GM19468 (cell line): Measurements from ENCODE around the gene FHIT.

ENCODE experiments used
- ATAC-seq: cut with Tn5 transposase; IDR thresholded peaks from one replicate; pipeline ENCODE4 v1.9.1; 2021; ENCODE audit warnings: mild to moderate bottlenecking, moderate library complexity, moderate number of reproducible peaks; ENCODE audit not compliant: unreplicated experiment; ENCODE audit errors: extremely low read depth

Gene FHIT

DNA sequence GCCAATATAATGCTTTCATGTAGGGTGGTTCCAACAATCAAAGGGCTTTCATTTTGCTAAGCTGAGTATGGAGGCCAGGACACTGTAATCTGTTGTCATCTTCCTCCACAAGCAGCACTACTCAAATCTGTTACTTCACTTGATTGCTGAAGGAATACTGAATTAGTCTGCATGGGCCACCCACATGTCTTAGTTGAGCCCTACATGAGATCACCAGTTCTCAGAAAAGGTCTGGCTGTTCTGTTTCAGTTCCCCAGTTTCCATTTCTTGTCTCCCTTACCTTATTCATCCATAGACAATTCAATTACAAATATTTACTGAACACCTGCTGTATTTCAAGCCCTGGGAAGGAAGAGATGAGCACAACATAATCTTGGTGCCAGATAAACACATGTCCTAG is 119.2 kb downstream of the FHIT start:
- ATAC-seq: no peak

DNA sequence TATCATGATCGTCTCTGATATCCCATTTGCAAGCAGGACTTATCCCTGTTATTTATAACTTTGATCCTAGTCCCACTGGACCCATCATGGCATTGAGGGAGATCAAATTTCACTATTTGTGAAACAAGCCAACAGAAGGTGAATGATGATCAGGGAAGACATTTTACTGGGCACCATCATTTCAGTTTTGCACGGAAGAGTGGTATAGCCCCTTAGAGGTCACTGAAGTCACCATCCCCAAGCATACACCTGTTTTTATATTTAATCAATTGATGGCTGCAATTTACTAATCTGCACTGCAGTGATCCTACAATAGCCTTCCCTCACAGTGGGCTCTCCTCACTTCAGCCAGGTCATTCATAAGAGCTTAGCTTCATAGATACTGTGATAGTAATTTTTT is 132.4 kb downstream of the FHIT start:
- no peak for ATAC-seq

DNA sequence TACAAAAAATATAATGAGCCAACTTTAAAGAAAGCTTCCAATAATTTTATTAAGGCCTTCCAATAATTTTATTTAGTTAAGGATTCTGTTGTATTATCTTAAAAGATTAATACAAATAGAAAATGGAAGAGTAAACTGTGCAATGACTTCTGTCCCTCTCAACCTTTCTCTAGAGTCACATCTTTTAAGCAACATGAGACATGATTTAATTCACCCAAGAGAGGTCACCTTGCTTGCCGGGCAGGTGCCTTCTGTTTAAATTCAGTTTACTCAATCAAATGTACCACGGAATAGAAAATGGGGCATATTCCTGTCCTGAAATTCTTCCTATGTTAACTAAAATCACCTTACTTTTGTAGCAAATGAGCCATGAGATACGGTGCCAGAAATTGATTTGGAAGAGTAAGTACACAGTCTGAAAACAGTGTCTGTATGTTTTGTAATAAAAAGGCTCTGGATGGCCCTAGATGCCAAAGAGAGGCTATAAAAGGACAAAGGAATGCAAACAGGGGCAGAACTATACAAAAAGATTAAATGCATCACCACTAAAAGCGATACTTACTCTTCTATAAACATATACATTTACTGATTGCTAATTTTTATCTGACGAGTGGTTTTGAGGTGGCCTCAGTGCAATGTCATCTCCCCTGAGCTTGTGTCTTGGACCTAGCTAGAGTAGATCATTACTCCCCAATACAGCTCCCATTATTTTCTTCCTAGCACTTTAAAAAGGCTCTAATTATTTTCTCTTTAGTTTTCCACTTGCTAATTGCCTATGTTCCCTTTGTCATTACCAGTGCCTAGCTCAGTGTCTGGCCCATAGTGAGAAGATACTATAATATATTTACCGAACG is 134.0 kb downstream of the FHIT start:
- ATAC-seq: no peak

DNA sequence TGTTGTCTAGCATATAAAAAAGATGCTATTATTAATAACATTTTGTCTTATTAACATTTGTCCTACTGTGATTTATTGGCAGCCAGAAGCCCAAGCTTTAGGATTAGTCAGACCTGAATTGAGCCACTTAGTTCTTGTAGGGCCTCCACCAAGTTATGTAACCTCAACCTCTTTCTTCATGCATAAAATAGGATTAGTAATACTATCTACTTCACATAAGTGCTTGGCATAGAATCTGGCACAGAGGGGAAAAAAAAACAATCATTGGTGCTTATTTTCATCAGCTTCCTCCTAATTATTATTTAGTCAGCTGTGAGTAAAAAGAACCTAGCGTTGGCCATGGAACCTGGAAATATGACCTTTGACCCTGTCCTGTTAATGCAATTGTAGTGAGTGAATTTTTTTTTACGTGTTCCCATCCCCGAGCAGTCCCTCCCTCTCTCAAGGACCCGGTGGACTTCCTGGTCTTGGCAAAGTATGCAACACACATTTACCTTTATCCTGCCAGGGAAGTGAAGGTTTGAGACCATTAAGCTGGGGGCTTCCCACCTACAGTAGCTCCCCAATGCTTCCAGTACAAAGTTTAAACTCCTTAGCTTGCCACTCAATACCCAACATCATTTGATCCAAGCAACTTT is 136.8 kb downstream of the FHIT start:
- no peak for ATAC-seq

DNA sequence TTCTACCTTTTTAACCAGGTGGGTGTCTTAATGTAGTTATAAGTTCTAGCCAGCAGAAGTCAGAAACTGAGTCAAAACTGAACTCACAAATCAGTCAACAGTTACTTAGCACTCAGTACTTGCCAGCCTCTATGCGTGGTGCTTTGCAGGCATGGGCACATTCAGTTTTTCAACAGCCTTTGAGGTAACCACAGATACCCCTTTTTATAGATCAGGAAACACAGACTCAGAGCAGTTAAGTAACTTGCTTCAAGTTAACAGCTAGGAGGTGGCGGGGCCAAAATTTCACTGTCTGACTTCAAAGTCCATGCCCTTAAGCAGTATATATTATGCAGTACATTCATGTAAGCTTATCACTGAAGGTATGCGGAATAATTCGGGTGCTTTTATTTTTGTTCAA is 139.4 kb downstream of the FHIT start:
- no peak for ATAC-seq

DNA sequence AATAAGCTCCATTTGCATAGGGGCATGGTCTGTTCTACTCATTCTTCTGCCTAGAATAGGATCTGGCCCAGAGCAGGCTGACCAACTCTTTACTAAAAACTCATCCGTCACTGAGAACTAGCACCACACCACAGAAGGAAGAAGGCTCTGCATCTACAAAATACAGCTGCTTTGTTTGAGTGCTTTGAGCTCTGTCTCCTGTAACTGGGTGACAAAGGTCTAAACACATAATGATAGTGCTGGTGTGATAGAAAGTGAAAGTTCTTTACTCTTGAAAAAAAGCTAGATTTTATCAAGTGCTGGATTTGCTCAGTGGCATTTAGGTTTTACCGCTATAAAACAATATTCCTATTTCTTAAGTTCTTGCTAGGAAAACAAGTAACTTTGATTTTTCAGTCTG is 140.7 kb downstream of the FHIT start:
- ATAC-seq: no peak

DNA sequence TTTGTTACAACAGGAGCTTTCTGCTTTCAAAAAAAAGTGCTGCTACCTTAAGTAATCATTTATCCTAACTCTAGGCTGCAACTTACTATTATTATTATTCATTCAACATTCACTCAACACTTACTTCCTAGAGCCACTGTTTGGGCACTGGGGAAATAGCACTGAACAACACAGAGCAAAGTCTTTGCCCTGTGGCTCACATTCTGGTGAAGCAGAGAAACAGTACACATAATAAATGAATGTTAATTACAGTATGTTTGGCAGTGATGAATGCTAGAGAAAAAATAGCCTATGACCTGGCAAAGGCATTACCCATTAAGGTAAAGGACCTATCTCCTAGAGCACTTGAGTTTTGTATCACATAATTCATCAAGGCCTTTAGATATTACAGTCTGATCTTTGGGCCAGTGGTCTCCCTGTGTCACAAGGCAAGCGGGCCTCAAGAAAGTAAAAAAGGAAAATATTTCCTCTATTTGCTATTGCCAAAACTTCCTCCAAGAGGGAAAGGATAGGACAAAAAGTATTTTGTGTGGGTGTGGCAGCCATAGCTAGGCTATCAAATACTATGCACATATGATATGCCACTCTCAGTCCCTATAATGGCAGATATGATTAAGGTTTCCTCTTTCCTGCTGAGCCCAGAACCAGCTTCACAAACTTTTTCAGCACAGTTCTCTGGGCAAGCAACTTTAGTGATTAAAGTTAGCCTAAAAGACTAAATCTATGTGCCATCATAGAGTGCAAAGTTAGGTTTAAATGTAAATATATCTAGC is 142.8 kb downstream of the FHIT start:
- ATAC-seq: no peak

DNA sequence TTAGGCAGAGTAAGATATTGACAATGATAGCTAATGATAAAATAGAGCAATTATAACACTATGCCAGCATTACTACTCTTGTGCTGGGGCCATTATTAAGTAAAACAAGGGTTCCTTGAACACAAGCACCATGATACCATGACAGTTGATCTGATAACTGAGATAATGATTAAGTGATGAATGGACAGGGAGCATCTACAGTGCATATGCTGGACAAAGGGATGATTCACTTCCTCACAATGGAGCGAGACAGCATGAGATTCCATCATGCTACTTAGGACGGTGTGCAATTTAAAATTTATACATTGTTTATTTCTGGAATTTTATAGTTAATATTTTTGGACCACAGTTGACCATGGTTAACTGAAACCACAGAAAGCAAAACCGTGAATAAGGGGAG is 156.6 kb downstream of the FHIT start:
- no peak for ATAC-seq

DNA sequence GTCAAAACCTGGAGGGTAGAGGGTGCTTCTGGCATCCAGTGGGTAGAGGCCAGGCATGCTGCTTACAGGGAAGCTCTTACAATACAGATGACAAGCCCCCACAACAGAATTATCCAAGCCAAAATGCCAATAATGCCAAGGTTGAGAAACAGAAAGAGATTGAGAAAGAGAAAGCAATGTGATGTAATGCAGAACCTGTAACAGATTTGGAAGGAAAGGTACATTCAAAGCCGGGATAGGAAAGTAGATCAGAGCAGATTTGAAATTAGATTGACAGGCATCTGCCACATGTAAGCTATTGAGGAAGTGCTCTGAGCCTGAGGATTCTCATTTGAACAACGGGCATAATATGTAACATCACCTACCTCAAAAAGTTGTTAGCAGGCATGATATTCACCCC is 157.9 kb downstream of the FHIT start:
- no peak for ATAC-seq

DNA sequence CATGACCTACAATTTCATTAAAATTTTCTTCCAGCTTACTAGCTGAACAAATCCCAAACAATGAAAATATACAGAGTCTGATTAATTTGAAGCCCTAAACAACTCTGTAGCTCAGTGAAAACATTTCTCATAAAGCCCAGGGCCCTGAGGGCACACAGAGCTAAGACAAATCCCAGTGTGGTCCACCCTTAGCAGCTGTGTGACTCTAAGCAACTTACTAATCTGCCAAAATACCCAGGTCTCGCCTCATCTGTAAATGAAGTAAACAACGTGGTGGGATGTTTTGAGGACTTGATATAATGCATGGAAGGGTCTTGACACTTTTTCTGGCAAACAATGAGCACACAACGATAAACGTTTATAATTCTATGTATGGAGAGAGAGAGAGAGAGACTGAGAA is 158.4 kb downstream of the FHIT start:
- no peak for ATAC-seq

DNA sequence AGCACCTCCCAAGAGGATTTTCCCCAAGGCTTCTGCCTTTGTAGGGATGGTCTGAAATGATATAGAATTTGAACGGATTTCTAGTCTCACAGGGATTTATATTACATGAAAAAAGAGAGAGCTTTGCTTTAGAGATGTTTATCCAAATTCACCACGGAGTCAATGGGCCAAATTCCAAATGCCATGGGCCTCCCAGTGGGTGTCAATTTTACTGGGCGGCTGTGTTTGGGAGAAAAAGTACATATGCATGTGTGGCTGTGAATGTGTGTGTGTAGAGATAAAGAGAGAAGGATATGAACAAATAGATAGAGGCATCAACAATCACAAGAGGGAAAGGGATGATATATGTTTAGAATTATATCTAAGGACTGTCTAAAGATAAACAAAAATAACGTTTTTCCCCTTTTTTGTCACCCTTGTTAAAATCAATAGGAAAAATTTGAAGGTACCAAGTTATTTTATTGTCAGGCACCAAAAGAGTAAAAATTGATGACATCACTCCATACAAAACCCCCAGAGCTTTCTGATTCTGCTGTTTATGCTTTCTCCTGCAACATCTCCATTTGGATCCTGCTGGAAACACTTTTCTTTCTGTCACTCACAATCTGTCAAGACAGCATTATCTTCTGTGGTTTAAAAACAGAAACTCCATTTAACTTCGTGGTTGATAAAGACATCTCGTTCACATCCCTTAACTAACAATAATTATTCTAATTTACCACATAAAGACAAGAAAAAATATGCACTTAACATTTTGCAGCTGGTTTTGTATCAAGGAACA is 160.7 kb downstream of the FHIT start:
- ATAC-seq: no peak

DNA sequence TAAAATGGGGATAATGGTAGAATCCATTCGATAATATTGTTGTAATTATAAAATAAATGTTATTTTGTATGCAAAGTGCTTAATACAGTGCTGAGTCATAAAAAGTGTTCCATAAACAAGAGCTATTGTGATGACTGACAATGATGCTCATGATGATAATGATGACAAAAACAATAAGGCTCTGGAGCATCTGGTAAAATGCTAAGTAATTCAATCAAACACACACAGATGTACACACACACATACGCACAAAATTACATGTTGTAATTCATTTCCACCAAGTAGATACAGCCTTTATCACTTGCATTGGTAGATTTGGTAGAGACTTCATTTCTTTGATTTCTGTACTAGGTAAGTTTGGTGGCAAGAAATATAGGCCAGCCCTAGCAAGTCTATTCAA is 163.8 kb downstream of the FHIT start:
- ATAC-seq: no peak

DNA sequence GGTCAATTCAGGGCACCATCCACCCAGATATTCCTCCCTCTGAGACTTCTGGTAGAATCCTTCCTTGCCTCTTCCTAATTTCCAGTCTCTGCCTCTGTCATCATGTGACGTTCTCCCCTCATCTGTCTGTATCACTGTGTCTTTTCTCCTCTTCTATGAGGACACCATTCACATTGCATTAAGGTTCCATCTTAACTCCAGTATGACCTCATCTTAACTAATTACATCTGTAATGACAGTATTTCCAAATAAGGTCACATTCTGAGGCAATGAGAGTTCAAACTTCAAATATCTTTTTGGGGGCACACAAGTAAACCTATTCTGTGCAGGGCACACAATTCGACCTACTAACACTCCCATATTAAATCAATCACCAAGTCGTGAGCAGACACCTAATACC is 169.7 kb downstream of the FHIT start:
- ATAC-seq: no peak

DNA sequence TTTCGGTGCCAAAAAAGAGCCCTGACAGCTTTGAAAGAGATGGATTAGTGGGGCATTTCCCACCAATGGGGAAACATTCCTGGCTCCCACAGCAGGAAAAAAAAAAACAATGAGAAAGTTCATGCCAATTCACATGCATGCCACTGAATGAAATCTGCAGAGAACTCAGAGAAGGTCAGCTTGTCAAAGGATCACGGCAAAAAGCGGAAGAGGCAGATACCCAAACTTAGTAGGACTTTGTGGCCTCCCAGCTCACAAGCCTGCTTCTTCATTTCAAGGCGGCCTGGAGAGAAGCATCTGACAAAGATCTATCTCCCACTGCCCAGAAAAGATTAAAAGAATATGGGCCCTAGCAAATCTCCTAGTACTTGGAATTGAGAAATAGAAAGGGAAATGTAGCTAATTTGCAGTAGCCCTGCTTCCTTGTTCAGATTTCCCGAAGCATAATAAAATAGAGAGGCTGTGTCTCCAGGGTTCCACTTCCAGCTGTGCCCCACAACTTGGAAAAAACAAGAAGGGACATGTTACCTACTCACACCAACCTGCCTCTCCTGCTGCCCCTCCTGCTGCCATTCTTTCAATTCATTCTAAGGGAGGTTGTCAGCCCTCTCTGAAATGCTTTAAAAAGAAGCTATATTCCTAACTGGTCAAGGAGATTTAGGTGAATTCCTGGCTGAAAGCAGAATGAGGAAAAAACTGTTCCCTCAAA is 170.4 kb downstream of the FHIT start:
- ATAC-seq: no peak

DNA sequence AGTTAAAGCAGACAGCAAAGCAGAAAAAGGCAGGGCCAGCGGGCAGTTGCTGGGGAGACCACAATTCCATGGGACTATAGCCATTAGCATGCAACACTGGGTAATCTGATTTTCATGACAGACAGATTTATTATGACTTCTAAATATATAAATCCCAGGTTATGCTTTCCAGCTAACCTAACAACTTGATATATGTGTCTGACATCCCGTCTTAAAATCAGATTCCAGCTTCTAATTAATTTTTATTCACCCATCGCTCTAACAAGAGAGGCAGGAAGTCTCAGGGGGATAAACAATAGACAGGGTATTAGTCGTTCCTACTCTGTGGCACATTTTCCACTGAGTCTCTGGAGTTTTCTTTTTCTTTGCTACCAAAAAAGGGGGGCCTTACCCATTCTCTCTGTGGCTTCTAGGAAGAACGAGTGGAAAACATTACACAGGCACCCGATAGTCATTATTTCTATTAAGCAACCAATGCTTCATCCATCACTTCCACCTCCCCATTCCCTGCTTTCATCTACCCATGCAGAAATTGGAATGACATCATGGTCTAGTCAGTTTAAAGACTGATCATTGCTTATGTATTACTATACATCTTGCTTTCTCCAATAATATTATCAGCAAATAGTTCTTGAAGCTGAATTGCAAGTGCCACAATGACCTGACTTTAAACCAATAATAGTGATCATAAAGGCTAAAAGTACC is 173.1 kb downstream of the FHIT start:
- no peak for ATAC-seq

DNA sequence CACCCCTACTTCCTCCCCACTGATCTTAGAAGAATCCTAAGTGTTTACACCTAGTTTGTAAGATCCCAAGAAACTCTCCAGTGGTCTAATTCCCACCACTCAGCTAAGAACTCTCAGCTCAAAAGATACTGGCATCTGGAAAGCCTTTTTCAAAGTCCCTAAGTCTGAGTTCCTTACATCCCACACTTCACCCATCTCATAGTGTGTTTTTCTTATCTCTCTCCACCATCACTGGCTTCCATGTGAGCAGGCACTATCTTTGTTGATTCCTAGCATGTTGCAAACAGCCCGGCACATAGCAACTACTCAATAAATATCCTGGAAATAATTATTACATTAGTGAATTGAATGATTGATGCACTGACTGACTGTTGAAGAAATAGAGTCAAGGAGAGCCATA is 173.7 kb downstream of the FHIT start:
- no peak for ATAC-seq

DNA sequence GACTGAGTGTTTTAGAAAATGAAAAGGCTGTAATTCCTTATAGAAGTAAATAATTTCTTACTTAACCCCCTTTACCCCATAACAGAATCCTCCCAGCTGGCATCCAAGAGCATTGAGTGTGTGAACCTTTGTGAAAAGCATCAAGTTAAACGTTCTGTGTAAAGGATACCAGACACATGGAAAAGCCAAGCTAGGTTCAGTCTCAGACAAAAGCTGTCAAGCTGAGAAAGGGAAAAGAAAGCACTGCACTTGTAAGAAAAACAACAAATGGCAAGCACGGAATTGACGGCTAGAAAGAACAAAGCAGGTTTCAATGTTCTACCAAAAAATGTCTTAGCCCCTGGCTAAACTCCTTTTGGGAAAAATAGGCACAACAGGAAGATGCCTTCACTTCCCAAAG is 176.5 kb downstream of the FHIT start:
- no peak for ATAC-seq

DNA sequence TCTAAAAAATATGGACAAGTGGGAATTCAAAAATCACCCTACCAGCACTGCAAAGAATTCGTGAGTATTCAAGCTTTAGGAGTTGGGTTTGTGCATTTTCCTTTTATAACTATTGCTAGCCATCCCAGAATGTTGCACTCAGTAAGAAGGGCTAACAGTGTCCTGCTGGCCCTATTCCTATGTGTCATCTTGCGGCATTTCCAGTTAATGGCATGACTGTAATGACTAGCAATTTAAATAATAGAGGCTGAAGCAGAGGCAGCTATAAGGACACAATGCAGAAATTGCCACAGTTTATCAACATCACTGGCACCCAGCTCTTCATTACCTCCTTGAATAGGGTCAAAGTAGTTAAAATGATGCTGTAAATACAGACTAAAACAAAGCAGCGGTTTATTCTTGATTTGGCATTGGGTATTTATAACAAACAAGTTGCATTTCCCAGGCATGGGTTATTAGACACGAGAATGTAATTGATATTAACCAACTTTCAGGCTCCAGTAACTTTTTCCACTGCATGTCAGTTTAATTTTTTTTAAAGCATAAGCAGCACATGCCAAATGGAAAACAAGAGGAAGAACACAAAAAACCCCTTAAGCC is 177.6 kb downstream of the FHIT start:
- no peak for ATAC-seq

DNA sequence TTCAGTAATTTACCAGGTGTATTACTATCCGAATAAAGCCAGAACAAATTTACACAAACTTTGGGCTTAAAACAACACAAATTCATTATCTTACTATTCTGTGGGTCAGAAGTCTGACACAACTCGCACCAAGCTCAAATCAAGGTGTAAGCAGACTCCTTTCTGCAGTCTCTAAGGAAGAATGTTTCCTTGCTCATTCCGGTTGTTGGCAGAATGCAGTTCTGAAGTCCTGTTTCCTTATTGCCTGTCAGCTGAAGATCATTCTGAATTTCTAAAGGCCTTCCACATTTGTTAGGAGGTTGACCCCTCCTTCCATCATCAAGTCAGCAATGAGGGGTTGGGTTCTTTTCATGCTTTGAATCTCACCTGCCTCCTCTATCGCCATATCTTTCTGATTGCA is 183.2 kb downstream of the FHIT start:
- ATAC-seq: no peak
